ENCODE data around the gene CDK5R1. TPM values are rescaled to one million over a fixed set of nuclear protein-coding genes. Genes with fewer than 3 reads are reported as not detected.

The CDK5R1 gene
- polyA plus RNA-seq, 1 donor (not counting 4 experiments of a cell fraction or from before 2014, with no cell fraction given): 2.9 TPM

GRCh38 chr17:32482568-32483320 is 4.0 kb upstream of the CDK5R1 start:
- Histone ChIP-seq H3K27ac (ENCODE audit: control insufficient read depth, insufficient read depth, low read length) (no peak overlapping the region), H3K36me3 (ENCODE audit: control insufficient read depth in 2 of 2, extremely low read depth in 1 of 2, insufficient read depth in 2 of 2, low read length in 2 of 2) (peaks cover 2 to 33% of the 10 kb centered on the region in 2 experiments), H3K4me3 (ENCODE audit: control insufficient read depth in 2 of 3, extremely low read depth in 1 of 3, insufficient read depth in 2 of 3, low read depth in 1 of 3, low read length in 3 of 3) (no peak overlapping the region), H3K27me3 (ENCODE audit: control insufficient read depth, extremely low read depth, insufficient read depth, low read length) (no peaks in the 10 kb centered on the region), H3K9ac (ENCODE audit: control insufficient read depth, extremely low read depth, insufficient read depth, low read length) (no peak overlapping the region), H3K4me1 (ENCODE audit: control insufficient read depth, extremely low read depth, insufficient read depth, low read length) (peaks cover 2% of the 10 kb centered on the region), H3K9me3 (ENCODE audit: control insufficient read depth, low read depth, low read length) (no peaks in the 10 kb centered on the region), H4K20me1 (ENCODE audit: control insufficient read depth, extremely low read depth, insufficient read depth, low read length) (no peaks in the 10 kb centered on the region), H3K9me1 (ENCODE audit: control insufficient read depth, extremely low read depth, insufficient read depth, low read length) (peaks cover 1% of the 10 kb centered on the region), H2AFZ (ENCODE audit: control insufficient read depth, low read length) (no peak overlapping the region), H3K4me2 (ENCODE audit: control insufficient read depth, extremely low read depth, insufficient read depth, low read depth, low read length) (no peak overlapping the region), H3K79me2 (ENCODE audit: control insufficient read depth, insufficient read depth, low read length) (peaks cover 3% of the 10 kb centered on the region)
- FAIRE-seq (no peak), DNase-seq (ENCODE audit: low read depth, low spot score) (no peak)
- dilution Hi-C loops (cut with MboI; ENCODE audit: extremely low pct_ligation_motif_present, low sequenced_read_pairs): no loop called here
- TF ChIP-seq CTCF (optimal IDR thresholded peaks at IDR 0.05 in 1 of 3, IDR thresholded peaks at IDR 0.05 in 1 of 3, conservative IDR thresholded peaks at IDR 0.05 in 1 of 3; ENCODE audit: extremely low read depth in 1 of 3, insufficient read depth in 2 of 3, low read length in 3 of 3) (no peak), EZH2 (IDR thresholded peaks at IDR 0.05; ENCODE audit: low read length) (no peak)

- Histone ChIP-seq H3K9me3 (ENCODE audit: control insufficient read depth, low read depth, low read length) (no peaks in the 10 kb centered on the region), H3K4me3 (ENCODE audit: control insufficient read depth in 2 of 3, extremely low read depth in 1 of 3, insufficient read depth in 2 of 3, low read depth in 1 of 3, low read length in 3 of 3) (no peak overlapping the region), H3K9me1 (ENCODE audit: control insufficient read depth, extremely low read depth, insufficient read depth, low read length) (peaks cover 5% of the 10 kb centered on the region), H3K9ac (ENCODE audit: control insufficient read depth, extremely low read depth, insufficient read depth, low read length) (no peak overlapping the region), H2AFZ (ENCODE audit: control insufficient read depth, low read length) (no peak overlapping the region), H3K4me1 (ENCODE audit: control insufficient read depth, extremely low read depth, insufficient read depth, low read length) (peaks cover 10% of the 10 kb centered on the region), H3K36me3 (ENCODE audit: control insufficient read depth in 2 of 2, extremely low read depth in 1 of 2, insufficient read depth in 2 of 2, low read length in 2 of 2) (peaks cover 10 to 31% of the 10 kb centered on the region in 2 experiments), H3K27me3 (ENCODE audit: control insufficient read depth, extremely low read depth, insufficient read depth, low read length) (no peaks in the 10 kb centered on the region), H3K27ac (ENCODE audit: control insufficient read depth, insufficient read depth, low read length) (no peak overlapping the region), H3K79me2 (ENCODE audit: control insufficient read depth, insufficient read depth, low read length) (peaks cover 11% of the 10 kb centered on the region), H3K4me2 (ENCODE audit: control insufficient read depth, extremely low read depth, insufficient read depth, low read depth, low read length) (no peak overlapping the region), H4K20me1 (ENCODE audit: control insufficient read depth, extremely low read depth, insufficient read depth, low read length) (no peaks in the 10 kb centered on the region)
- dilution Hi-C loops (cut with MboI; ENCODE audit: extremely low pct_ligation_motif_present, low sequenced_read_pairs): no loop called here
- no peak for DNase-seq (ENCODE audit: low read depth, low spot score)
- TF ChIP-seq CTCF (optimal IDR thresholded peaks at IDR 0.05 in 1 of 3, IDR thresholded peaks at IDR 0.05 in 1 of 3, conservative IDR thresholded peaks at IDR 0.05 in 1 of 3; ENCODE audit: extremely low read depth in 1 of 3, insufficient read depth in 2 of 3, low read length in 3 of 3): peak; percentile 82 to 95 (median 88)
- TF ChIP-seq EZH2 (IDR thresholded peaks at IDR 0.05; ENCODE audit: low read length): no peak
- FAIRE-seq: peak; percentile 51
Observed at GRCh38 chr17:32483451-32484019, 3.3 kb upstream of the CDK5R1 start.

Measured in keratinocyte (primary cell).